ENCODE measurements around the gene LTBP1. TPM values are rescaled to one million over a fixed set of nuclear protein-coding genes. Genes with fewer than 3 reads are reported as not detected.

LTBP1 gene
- total RNA-seq, 1 experiment from 2014 or later = 2.2 TPM

DNA sequence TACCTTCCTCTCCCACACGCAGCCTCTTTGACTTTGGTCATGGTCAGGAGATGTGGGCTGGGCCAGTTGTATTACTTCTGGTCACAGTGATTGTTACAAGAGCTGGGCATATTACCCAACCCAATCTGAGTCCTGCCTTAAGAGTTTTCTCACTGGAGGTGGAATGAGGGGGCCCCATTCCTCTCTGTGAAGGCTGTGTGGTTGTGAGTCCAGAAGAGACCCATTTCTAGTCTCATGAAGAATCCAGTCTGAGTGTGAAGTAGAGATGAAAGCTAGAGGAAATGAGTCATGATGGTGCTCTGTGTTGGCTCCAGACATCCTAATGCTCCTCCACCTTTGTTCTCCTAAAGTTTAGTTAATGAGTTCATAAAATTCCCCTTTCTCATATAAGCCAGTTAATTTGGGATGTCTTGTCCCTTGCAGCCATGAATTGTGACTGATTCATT is 478.9 kb downstream of the LTBP1 start:
- ChIA-PET CTCF (no interaction called here), POLR2A (ENCODE audit: low non-redundant PET) (no interaction called here)
- no peak overlapping the region for H3K4me3 ChIP-seq (ENCODE audit: low read depth, low read length, poor library complexity, severe bottlenecking)
- no TSS peak for BruUV-seq (replicated peaks)
- intact Hi-C loops (cut with micrococcal nuclease; ENCODE audit: unreplicated experiment) = no loop called here
- H3K36me3 ChIP-seq (ENCODE audit: insufficient read depth, low read length, poor library complexity, severe bottlenecking) = no peaks in the 10 kb centered on the region
- no peaks in the 10 kb centered on the region for H3K9me3 ChIP-seq (ENCODE audit: low read depth, low read length, poor library complexity, severe bottlenecking)
- no peak for DNase-seq (ENCODE audit: low spot score)
- no peaks in the 10 kb centered on the region for H3K4me1 ChIP-seq (ENCODE audit: insufficient read depth, low read length, poor library complexity, severe bottlenecking)
- no peak for TF ChIP-seq EZH2 (IDR thresholded peaks at IDR 0.05; ENCODE audit: borderline replicate concordance, low read depth, low read length, poor library complexity, severe bottlenecking)
- TF ChIP-seq, protein P1, sequence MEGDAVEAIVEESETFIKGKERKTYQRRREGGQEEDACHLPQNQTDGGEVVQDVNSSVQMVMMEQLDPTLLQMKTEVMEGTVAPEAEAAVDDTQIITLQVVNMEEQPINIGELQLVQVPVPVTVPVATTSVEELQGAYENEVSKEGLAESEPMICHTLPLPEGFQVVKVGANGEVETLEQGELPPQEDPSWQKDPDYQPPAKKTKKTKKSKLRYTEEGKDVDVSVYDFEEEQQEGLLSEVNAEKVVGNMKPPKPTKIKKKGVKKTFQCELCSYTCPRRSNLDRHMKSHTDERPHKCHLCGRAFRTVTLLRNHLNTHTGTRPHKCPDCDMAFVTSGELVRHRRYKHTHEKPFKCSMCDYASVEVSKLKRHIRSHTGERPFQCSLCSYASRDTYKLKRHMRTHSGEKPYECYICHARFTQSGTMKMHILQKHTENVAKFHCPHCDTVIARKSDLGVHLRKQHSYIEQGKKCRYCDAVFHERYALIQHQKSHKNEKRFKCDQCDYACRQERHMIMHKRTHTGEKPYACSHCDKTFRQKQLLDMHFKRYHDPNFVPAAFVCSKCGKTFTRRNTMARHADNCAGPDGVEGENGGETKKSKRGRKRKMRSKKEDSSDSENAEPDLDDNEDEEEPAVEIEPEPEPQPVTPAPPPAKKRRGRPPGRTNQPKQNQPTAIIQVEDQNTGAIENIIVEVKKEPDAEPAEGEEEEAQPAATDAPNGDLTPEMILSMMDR (conservative IDR thresholded peaks at IDR 0.05; ENCODE audit: low read depth, low read length) = no peak
- H3K27ac ChIP-seq (ENCODE audit: low read depth, low read length, poor library complexity, severe bottlenecking) = no peak overlapping the region
- no peaks in the 10 kb centered on the region for H3K27me3 ChIP-seq (replicated peaks; ENCODE audit: insufficient read depth, low read depth, low read length, poor library complexity)

DNA sequence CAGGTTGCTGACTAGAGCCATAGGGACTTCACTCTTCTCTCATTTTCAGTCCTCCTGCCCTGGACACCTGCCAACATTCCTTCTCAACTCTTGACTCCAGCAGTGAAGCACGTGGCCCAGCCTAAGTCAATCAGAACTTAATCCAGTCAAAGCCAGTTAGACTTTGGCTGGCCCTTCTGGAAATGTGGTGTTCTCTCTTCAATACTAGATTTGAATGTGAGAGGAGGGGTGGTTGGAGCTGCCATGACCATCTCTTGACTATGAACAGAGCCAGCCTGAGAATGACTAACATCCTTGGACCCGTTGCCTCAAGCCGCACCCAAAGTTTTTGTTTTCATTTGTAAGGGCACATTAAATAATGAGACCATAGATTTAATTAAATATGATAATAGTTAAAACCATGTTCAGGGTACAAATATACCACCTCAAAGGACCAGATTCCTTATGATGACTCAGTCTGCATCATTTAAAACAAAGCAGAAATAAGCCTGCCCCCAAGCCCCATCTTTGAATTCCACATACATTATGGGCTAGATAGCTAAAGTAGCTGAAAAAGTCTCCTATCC is 480.0 kb downstream of the LTBP1 start:
- H3K27ac ChIP-seq (ENCODE audit: low read depth, low read length, poor library complexity, severe bottlenecking) = no peak overlapping the region
- H3K36me3 ChIP-seq (ENCODE audit: insufficient read depth, low read length, poor library complexity, severe bottlenecking) = no peaks in the 10 kb centered on the region
- H3K27me3 ChIP-seq (replicated peaks; ENCODE audit: insufficient read depth, low read depth, low read length, poor library complexity) = no peaks in the 10 kb centered on the region
- no peak overlapping the region for H3K4me3 ChIP-seq (ENCODE audit: low read depth, low read length, poor library complexity, severe bottlenecking)
- no TSS peak for BruUV-seq (replicated peaks)
- TF ChIP-seq EZH2 (IDR thresholded peaks at IDR 0.05; ENCODE audit: borderline replicate concordance, low read depth, low read length, poor library complexity, severe bottlenecking) = no peak
- TF ChIP-seq, protein P1 (conservative IDR thresholded peaks at IDR 0.05; ENCODE audit: low read depth, low read length) = no peak
- POLR2A ChIA-PET (ENCODE audit: low non-redundant PET) = no interaction called here
- H3K9me3 ChIP-seq (ENCODE audit: low read depth, low read length, poor library complexity, severe bottlenecking) = no peaks in the 10 kb centered on the region
- CTCF ChIA-PET = no interaction called here
- peak; percentile 60 for DNase-seq (ENCODE audit: low spot score)
- H3K4me1 ChIP-seq (ENCODE audit: insufficient read depth, low read length, poor library complexity, severe bottlenecking) = no peaks in the 10 kb centered on the region
- intact Hi-C loops (cut with micrococcal nuclease; ENCODE audit: unreplicated experiment) = no loop called here

DNA sequence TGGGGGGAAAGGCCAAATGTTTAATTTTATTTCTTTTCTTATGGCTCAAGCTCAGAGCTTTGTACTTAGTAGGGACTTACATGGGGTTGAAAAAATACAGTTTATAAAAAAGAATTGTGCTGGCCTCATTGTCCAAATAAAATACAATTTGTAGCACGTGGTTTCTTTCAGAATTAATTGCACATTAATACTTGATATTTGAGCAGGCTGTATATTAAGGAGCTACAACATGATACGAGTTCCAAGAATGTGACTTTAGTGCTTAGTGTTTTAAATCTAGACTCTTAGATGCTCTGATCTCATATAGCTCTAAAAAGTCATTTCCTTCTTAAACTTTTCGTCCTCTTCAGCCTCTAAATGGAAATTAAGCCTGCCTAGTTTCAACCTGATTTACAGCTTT is 483.3 kb downstream of the LTBP1 start:
- Histone ChIP-seq H3K9me3 (ENCODE audit: low read depth, low read length, poor library complexity, severe bottlenecking) (no peaks in the 10 kb centered on the region), H3K36me3 (ENCODE audit: insufficient read depth, low read length, poor library complexity, severe bottlenecking) (no peaks in the 10 kb centered on the region), H3K27ac (ENCODE audit: low read depth, low read length, poor library complexity, severe bottlenecking) (no peak overlapping the region), H3K27me3 (replicated peaks; ENCODE audit: insufficient read depth, low read depth, low read length, poor library complexity) (no peaks in the 10 kb centered on the region), H3K4me3 (ENCODE audit: low read depth, low read length, poor library complexity, severe bottlenecking) (no peak overlapping the region), H3K4me1 (ENCODE audit: insufficient read depth, low read length, poor library complexity, severe bottlenecking) (no peaks in the 10 kb centered on the region)
- no TSS peak for BruUV-seq (replicated peaks)
- no peak for DNase-seq (ENCODE audit: low spot score)
- TF ChIP-seq, protein P1 (conservative IDR thresholded peaks at IDR 0.05; ENCODE audit: low read depth, low read length) = no peak
- TF ChIP-seq EZH2 (IDR thresholded peaks at IDR 0.05; ENCODE audit: borderline replicate concordance, low read depth, low read length, poor library complexity, severe bottlenecking) = no peak
- ChIA-PET CTCF (no interaction called here), POLR2A (ENCODE audit: low non-redundant PET) (no interaction called here)
- intact Hi-C loops (cut with micrococcal nuclease; ENCODE audit: unreplicated experiment) = no loop called here
